Activated naive CD4-positive, alpha-beta T cell treated with anti-CD3 and anti-CD28 coated beads, Interleukin-2, amount 10 ng/mL, durations not matched to agents 7 days and 5 days (primary cell): ENCODE data around the gene ATAD5.
"Not testable (repeated sequence)": the region's sequence is repeated elsewhere in the genome, so short reads cannot be mapped to it uniquely, and the experiment has no call there.

Source experiments
- CTCF ChIA-PET: fragments of 350-600 bp; sonication (Branson Sonifier 250); formaldehyde crosslinking; loops from one replicate; lab custom pipeline; 2021; ENCODE audit warnings: antibody characterized with exemption; lab: Charles Lee
- DNase-seq: peaks from one replicate; pipeline ENCODE4 v3.0.0-alpha.2; 2020
- H3K27ac Mint-ChIP-seq: one replicate; pipeline ENCODE4 v1.8.0; 2021; ENCODE audit warnings: mild to moderate bottlenecking, moderate library complexity, mixed read lengths
- H3K27me3 Mint-ChIP-seq: one replicate; pipeline ENCODE4 v1.8.0; 2021; ENCODE audit warnings: mild to moderate bottlenecking, mixed read lengths
- H3K36me3 Mint-ChIP-seq: one replicate; pipeline ENCODE4 v1.8.0; 2021; ENCODE audit warnings: mixed read lengths
- H3K4me1 Mint-ChIP-seq: one replicate; pipeline ENCODE4 v1.8.0; 2021; ENCODE audit warnings: mixed read lengths
- H3K4me3 Mint-ChIP-seq: one replicate; pipeline ENCODE4 v1.8.0; 2021; ENCODE audit warnings: mild to moderate bottlenecking, moderate library complexity, mixed read lengths
- H3K9me3 Mint-ChIP-seq: one replicate; pipeline ENCODE4 v1.8.0; 2021; ENCODE audit warnings: mixed read lengths

ATAD5 gene

GRCh38 chr17:30927756-30928155 lies 96.0 kb downstream of the ATAD5 start:
- Mint-ChIP-seq H3K27me3 (peaks cover 64% of the 10 kb centered on the region), H3K4me1 (peaks cover 2% of the 10 kb centered on the region), H3K4me3 (no peak overlapping the region), H3K36me3 (no peaks in the 10 kb centered on the region), H3K27ac (no peak overlapping the region), H3K9me3 (no peaks in the 10 kb centered on the region)
- CTCF ChIA-PET, result no interaction called here
- DNase-seq, result no peak

GRCh38 chr17:30928584-30928983 lies 96.8 kb downstream of the ATAD5 start:
- Mint-ChIP-seq H3K36me3 (no peaks in the 10 kb centered on the region), H3K4me1 (no peaks in the 10 kb centered on the region), H3K4me3 (no peak overlapping the region), H3K9me3 (no peaks in the 10 kb centered on the region), H3K27ac (no peak overlapping the region), H3K27me3 (peaks cover 56% of the 10 kb centered on the region)
- CTCF ChIA-PET, result no interaction called here
- DNase-seq, result no peak

- Mint-ChIP-seq H3K4me1 (no peaks in the 10 kb centered on the region), H3K36me3 (no peaks in the 10 kb centered on the region), H3K27ac (no peak overlapping the region), H3K4me3 (no peak overlapping the region), H3K9me3 (no peaks in the 10 kb centered on the region), H3K27me3 (peaks cover 50% of the 10 kb centered on the region)
- CTCF ChIA-PET, result no interaction called here
- no peak for DNase-seq
These were observed 97.4 kb downstream of the ATAD5 start for GRCh38 chr17:30929081-30929633.

- H3K4me3 Mint-ChIP-seq, H3K36me3 Mint-ChIP-seq, CTCF ChIA-PET, H3K27ac Mint-ChIP-seq, H3K9me3 Mint-ChIP-seq, H3K4me1 Mint-ChIP-seq, DNase-seq: not testable (repeated sequence)
- H3K27me3 Mint-ChIP-seq, result peaks cover 43% of the 10 kb centered on the region
These were observed 98.1 kb downstream of the ATAD5 start for GRCh38 chr17:30929861-30930260.

GRCh38 chr17:30930495-30930894 lies 98.7 kb downstream of the ATAD5 start:
- Mint-ChIP-seq H3K36me3 (no peaks in the 10 kb centered on the region), H3K4me1 (no peaks in the 10 kb centered on the region), H3K27ac (no peak overlapping the region), H3K27me3 (peaks cover 37% of the 10 kb centered on the region), H3K4me3 (no peak overlapping the region), H3K9me3 (no peaks in the 10 kb centered on the region)
- no peak for DNase-seq
- CTCF ChIA-PET, result no interaction called here

GRCh38 chr17:30931582-30931981 lies 99.8 kb downstream of the ATAD5 start:
- H3K9me3 Mint-ChIP-seq, H3K36me3 Mint-ChIP-seq, H3K4me3 Mint-ChIP-seq, H3K27ac Mint-ChIP-seq, DNase-seq, CTCF ChIA-PET, H3K4me1 Mint-ChIP-seq: not testable (repeated sequence)
- H3K27me3 Mint-ChIP-seq, result peaks cover 26% of the 10 kb centered on the region

GRCh38 chr17:30933966-30934365 lies 102.2 kb downstream of the ATAD5 start:
- no peaks in the 10 kb centered on the region for H3K36me3 Mint-ChIP-seq
- H3K27ac Mint-ChIP-seq, result no peak overlapping the region
- H3K4me1 Mint-ChIP-seq, result peaks cover 2% of the 10 kb centered on the region
- DNase-seq, result no peak
- CTCF ChIA-PET, result no interaction called here
- no peaks in the 10 kb centered on the region for H3K9me3 Mint-ChIP-seq
- H3K4me3 Mint-ChIP-seq, result no peak overlapping the region
- H3K27me3 Mint-ChIP-seq, result peaks cover 13% of the 10 kb centered on the region

GRCh38 chr17:30939051-30939689 lies 107.4 kb downstream of the ATAD5 start:
- H3K27ac Mint-ChIP-seq, result peak overlapping the region; percentile 30
- DNase-seq, result peak; percentile 33
- peaks cover 4% of the 10 kb centered on the region for H3K27me3 Mint-ChIP-seq
- H3K4me1 Mint-ChIP-seq, result peaks cover 9% of the 10 kb centered on the region
- no peak overlapping the region for H3K4me3 Mint-ChIP-seq
- CTCF ChIA-PET, result no interaction called here
- no peaks in the 10 kb centered on the region for H3K36me3 Mint-ChIP-seq
- no peaks in the 10 kb centered on the region for H3K9me3 Mint-ChIP-seq

GRCh38 chr17:30942308-30943079 lies 110.7 kb downstream of the ATAD5 start:
- CTCF ChIA-PET, result no interaction called here
- Mint-ChIP-seq H3K36me3 (no peaks in the 10 kb centered on the region), H3K4me1 (peaks cover 9% of the 10 kb centered on the region), H3K4me3 (no peak overlapping the region), H3K27ac (no peak overlapping the region), H3K27me3 (peaks cover 4% of the 10 kb centered on the region), H3K9me3 (no peaks in the 10 kb centered on the region)
- no peak for DNase-seq
